ENCODE measurements around the gene BORCS8.
A peak's percentile ranks its signal among the peaks of the same experiment; 100 is the strongest.
"Not testable (repeated sequence)": the region's sequence is repeated elsewhere in the genome, so short reads cannot be mapped to it uniquely, and the experiment has no call there.

Gene BORCS8

GRCh38 chr19:19139876-19140229, 52.1 kb downstream of the BORCS8 start:
- no peak overlapping the region for H3K27ac ChIP-seq (ENCODE audit: insufficient read depth, low read length, poor library complexity, severe bottlenecking)
- no peak overlapping the region for H3K4me3 ChIP-seq (ENCODE audit: insufficient read depth, low read depth, low read length, poor library complexity, severe bottlenecking)
- DNase-seq = no peak
- peaks cover 13% of the 10 kb centered on the region for H3K4me1 ChIP-seq (ENCODE audit: control insufficient read depth, insufficient read depth, low read length, poor library complexity, severe bottlenecking)
- no peaks in the 10 kb centered on the region for H3K27me3 ChIP-seq (replicated peaks; ENCODE audit: control insufficient read depth, insufficient read depth, low read length, poor library complexity, severe bottlenecking)
- H3K36me3 ChIP-seq (ENCODE audit: control insufficient read depth, insufficient read depth, low read length) = no peaks in the 10 kb centered on the region
- no peaks in the 10 kb centered on the region for H3K9me3 ChIP-seq (ENCODE audit: control insufficient read depth, low read length)

DNA sequence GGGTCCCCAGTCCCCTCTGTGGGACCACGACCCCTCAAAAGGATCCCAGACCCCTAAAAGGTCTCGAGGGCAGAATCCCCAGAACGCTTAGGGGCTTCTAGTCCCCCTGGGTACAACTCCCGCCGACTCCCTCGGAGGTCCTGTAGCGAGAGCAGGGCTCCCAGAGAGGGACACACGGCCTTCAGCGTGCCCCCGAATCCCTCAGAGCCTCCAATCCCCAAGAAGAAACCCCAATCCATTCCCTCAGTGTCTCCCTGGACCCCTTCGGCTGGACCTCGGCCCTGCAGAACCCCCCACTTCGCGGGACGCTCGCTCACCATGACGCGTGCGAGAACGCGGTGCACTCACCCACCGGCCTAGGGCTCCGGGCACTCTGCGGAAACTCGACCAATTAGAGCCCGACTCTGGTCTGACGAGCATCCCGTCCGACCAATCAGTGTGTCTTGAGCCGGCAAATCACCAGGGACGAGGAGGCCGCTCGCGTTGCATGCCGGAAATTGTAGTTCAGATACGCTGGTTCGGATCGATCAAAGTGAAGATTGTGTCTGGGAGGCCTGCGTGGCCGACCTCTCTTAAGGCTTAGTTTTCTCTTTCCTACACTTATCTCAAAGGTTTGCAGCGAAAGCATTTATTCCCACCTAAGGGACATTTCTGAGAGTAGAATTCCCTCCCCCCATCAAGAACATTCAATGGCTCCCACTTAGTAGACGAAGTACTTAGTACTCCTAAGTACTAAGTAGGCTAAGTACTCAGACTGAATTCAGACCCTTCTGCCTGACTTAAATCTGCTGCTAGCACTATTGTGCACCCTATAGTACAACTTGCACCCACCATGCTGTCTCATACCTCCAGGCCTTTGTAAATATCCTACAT, 53.6 kb downstream of the BORCS8 start, which contains the start of gene TMEM161A:
TSS of gene TMEM161A (minus strand) at position 370 of the 873 bp plus-strand sequence. CDS start at position 320, 50 bp downstream.
- Histone ChIP-seq H3K27me3 (replicated peaks; ENCODE audit: control insufficient read depth, insufficient read depth, low read length, poor library complexity, severe bottlenecking) (no peaks in the 10 kb centered on the region), H3K27ac (ENCODE audit: insufficient read depth, low read length, poor library complexity, severe bottlenecking) (peak within 1 kb of the TSS; percentile 72)

DNA sequence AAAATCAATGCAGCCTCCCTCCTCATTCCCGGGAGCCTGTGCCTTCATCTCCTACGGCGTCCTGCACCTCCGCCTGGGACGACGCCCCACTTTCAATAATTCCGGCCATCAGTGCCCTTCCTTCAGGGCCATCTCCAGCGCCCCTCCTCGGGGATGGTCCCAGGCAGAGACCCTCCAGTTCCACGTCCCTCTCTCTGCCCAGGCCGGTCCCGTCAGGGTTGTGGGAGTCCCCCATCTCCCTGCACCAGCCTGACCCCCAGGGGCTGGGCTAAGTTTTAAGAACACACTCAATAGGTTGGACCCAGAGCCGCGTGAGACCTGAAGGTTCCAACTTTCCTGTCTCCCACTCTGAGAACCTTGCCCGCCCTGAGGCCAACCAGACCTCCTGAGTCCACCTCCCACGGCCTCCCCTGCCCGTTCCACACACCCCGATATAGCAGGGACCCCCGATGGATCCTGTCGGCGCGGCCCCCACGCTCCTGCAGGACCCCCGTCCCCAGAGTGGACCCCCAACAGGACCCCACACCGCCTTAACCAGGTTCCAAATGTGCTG, 54.3 kb downstream of the BORCS8 start:
- no peaks in the 10 kb centered on the region for H3K27me3 ChIP-seq (replicated peaks; ENCODE audit: control insufficient read depth, insufficient read depth, low read length, poor library complexity, severe bottlenecking)
- H3K27ac ChIP-seq (ENCODE audit: insufficient read depth, low read length, poor library complexity, severe bottlenecking) = peak overlapping the region; percentile 72
- H3K9me3 ChIP-seq (ENCODE audit: control insufficient read depth, low read length) = no peaks in the 10 kb centered on the region
- H3K4me1 ChIP-seq (ENCODE audit: control insufficient read depth, insufficient read depth, low read length, poor library complexity, severe bottlenecking) = peaks cover 17% of the 10 kb centered on the region
- H3K36me3 ChIP-seq (ENCODE audit: control insufficient read depth, insufficient read depth, low read length) = no peaks in the 10 kb centered on the region
- H3K4me3 ChIP-seq (ENCODE audit: insufficient read depth, low read depth, low read length, poor library complexity, severe bottlenecking) = peak overlapping the region; percentile 74
- DNase-seq = no peak

More for the DNA sequence above, 53.6 kb downstream of the BORCS8 start, which contains the start of gene TMEM161A:
- Histone ChIP-seq H3K4me1 (ENCODE audit: control insufficient read depth, insufficient read depth, low read length, poor library complexity, severe bottlenecking) (peaks cover 17% of the 10 kb centered on the region), H3K36me3 (ENCODE audit: control insufficient read depth, insufficient read depth, low read length) (no peaks in the 10 kb centered on the region), H3K9me3 (ENCODE audit: control insufficient read depth, low read length) (no peaks in the 10 kb centered on the region), H3K4me3 (ENCODE audit: insufficient read depth, low read depth, low read length, poor library complexity, severe bottlenecking) (peak within 1 kb of the TSS; percentile 74)
- DNase-seq = peak; percentile 86 to 95 (median 93)

DNA sequence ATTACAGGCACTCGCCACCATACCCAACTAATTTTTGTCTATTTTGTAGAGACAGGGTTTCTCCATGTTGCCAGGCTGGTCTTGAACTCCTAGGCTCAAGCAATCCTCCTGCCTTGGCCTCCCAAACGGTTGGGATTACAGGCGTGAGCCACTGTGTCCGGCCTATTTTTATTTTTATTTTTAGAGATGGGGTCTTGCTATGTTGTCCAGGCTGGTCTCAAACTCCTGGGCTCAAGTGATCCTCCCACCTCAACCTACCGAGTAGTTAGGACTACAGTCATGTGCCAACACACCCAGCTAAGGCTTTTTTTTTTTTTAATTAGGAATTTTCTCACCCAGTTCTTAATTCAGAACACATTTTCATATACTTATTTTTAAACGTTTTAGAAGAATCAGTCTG, 56.2 kb downstream of the BORCS8 start:
- H3K27ac ChIP-seq (ENCODE audit: insufficient read depth, low read length, poor library complexity, severe bottlenecking); H3K27me3 ChIP-seq (replicated peaks; ENCODE audit: control insufficient read depth, insufficient read depth, low read length, poor library complexity, severe bottlenecking); H3K9me3 ChIP-seq (ENCODE audit: control insufficient read depth, low read length); H3K36me3 ChIP-seq (ENCODE audit: control insufficient read depth, insufficient read depth, low read length); DNase-seq; H3K4me3 ChIP-seq (ENCODE audit: insufficient read depth, low read depth, low read length, poor library complexity, severe bottlenecking): not testable (repeated sequence)
- peaks cover 17% of the 10 kb centered on the region for H3K4me1 ChIP-seq (ENCODE audit: control insufficient read depth, insufficient read depth, low read length, poor library complexity, severe bottlenecking)

- no peaks in the 10 kb centered on the region for H3K9me3 ChIP-seq (ENCODE audit: control insufficient read depth, low read length)
- H3K4me1 ChIP-seq (ENCODE audit: control insufficient read depth, insufficient read depth, low read length, poor library complexity, severe bottlenecking) = peaks cover 17% of the 10 kb centered on the region
- H3K4me3 ChIP-seq (ENCODE audit: insufficient read depth, low read depth, low read length, poor library complexity, severe bottlenecking) = no peak overlapping the region
- H3K27ac ChIP-seq (ENCODE audit: insufficient read depth, low read length, poor library complexity, severe bottlenecking) = no peak overlapping the region
- DNase-seq = peak in 1 of 3 donors; percentile 17
- no peaks in the 10 kb centered on the region for H3K27me3 ChIP-seq (replicated peaks; ENCODE audit: control insufficient read depth, insufficient read depth, low read length, poor library complexity, severe bottlenecking)
- H3K36me3 ChIP-seq (ENCODE audit: control insufficient read depth, insufficient read depth, low read length) = no peaks in the 10 kb centered on the region
Measured at GRCh38 chr19:19134687-19135158, 57.2 kb downstream of the BORCS8 start.

DNA sequence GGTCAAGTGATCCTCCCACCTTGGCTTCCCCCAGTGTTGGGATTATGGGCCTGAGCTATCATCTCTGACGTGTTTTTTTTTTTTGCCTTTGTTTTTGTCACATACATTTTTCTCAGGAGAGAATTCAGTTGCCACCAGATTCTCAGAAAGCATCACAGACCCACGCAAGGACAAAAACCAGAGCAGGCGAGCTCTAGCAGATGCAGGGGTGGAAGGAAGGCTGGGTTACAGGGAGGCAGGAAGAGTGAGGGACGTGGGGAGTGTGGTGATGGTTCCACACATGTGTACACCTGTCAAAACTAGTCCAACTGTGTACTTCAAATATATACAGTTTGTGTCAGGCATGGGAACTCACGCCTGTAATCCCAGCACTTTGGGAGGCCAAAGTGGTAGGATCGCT, 58.0 kb downstream of the BORCS8 start:
- H3K27me3 ChIP-seq (replicated peaks; ENCODE audit: control insufficient read depth, insufficient read depth, low read length, poor library complexity, severe bottlenecking) = no peaks in the 10 kb centered on the region
- H3K36me3 ChIP-seq (ENCODE audit: control insufficient read depth, insufficient read depth, low read length) = no peaks in the 10 kb centered on the region
- H3K4me3 ChIP-seq (ENCODE audit: insufficient read depth, low read depth, low read length, poor library complexity, severe bottlenecking) = no peak overlapping the region
- H3K4me1 ChIP-seq (ENCODE audit: control insufficient read depth, insufficient read depth, low read length, poor library complexity, severe bottlenecking) = peaks cover 17% of the 10 kb centered on the region
- no peak for DNase-seq
- H3K27ac ChIP-seq (ENCODE audit: insufficient read depth, low read length, poor library complexity, severe bottlenecking) = no peak overlapping the region
- H3K9me3 ChIP-seq (ENCODE audit: control insufficient read depth, low read length) = no peaks in the 10 kb centered on the region

DNA sequence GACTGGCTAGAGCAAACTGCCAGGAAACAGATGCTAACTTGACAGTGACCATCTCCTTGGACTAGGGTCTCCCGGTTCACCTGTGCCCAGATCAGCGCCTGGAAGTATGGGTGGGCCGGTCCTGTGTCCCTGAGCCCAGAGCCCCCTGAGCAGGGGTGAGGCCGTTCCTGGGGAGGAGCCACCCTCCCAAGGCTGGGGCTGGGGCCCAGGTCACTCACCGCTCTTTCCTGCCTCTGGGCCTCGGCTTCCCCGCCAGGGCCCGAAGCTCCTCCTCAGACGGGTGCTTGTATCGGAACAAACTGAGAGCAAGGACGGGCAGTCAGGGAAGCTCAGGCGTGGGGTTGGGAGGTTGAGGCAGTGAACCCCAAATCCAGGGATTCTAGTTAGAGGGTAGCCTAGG, 59.0 kb downstream of the BORCS8 start:
- DNase-seq = no peak

GRCh38 chr19:19131989-19132388, 60.0 kb downstream of the BORCS8 start:
- Histone ChIP-seq H3K4me3 (ENCODE audit: insufficient read depth, low read depth, low read length, poor library complexity, severe bottlenecking) (no peak overlapping the region), H3K27me3 (replicated peaks; ENCODE audit: control insufficient read depth, insufficient read depth, low read length, poor library complexity, severe bottlenecking) (no peaks in the 10 kb centered on the region), H3K36me3 (ENCODE audit: control insufficient read depth, insufficient read depth, low read length) (no peaks in the 10 kb centered on the region), H3K9me3 (ENCODE audit: control insufficient read depth, low read length) (no peaks in the 10 kb centered on the region), H3K27ac (ENCODE audit: insufficient read depth, low read length, poor library complexity, severe bottlenecking) (no peak overlapping the region), H3K4me1 (ENCODE audit: control insufficient read depth, insufficient read depth, low read length, poor library complexity, severe bottlenecking) (peaks cover 7% of the 10 kb centered on the region)
- no peak for DNase-seq

More for the DNA sequence above, 59.0 kb downstream of the BORCS8 start:
- Histone ChIP-seq H3K27ac (ENCODE audit: insufficient read depth, low read length, poor library complexity, severe bottlenecking) (no peak overlapping the region), H3K4me1 (ENCODE audit: control insufficient read depth, insufficient read depth, low read length, poor library complexity, severe bottlenecking) (peaks cover 14% of the 10 kb centered on the region), H3K9me3 (ENCODE audit: control insufficient read depth, low read length) (no peaks in the 10 kb centered on the region), H3K27me3 (replicated peaks; ENCODE audit: control insufficient read depth, insufficient read depth, low read length, poor library complexity, severe bottlenecking) (no peaks in the 10 kb centered on the region), H3K36me3 (ENCODE audit: control insufficient read depth, insufficient read depth, low read length) (no peaks in the 10 kb centered on the region), H3K4me3 (ENCODE audit: insufficient read depth, low read depth, low read length, poor library complexity, severe bottlenecking) (no peak overlapping the region)
